ENCODE measurements around the gene CYP4F11. TPM values are rescaled to one million over a fixed set of nuclear protein-coding genes. Genes with fewer than 3 reads are reported as not detected.
"Not testable (repeated sequence)": the region's sequence is repeated elsewhere in the genome, so short reads cannot be mapped to it uniquely, and the experiment has no call there.

The CYP4F11 gene
- total RNA-seq: 9.3 TPM

GRCh38 chr19:15934332-15935078 lies at the start of gene CYP4F11:
Gene CYP4F11 (minus strand): TSS chr19:15934529. CDS start chr19:15934408, 121 bp downstream.
- DNase-seq (ENCODE audit: low spot score): peak; percentile 84

GRCh38 chr19:15979293-15979692 lies 45.0 kb upstream of the CYP4F11 start:
- no peak for DNase-seq (ENCODE audit: low spot score)

GRCh38 chr19:15977690-15978089 lies 43.4 kb upstream of the CYP4F11 start:
- DNase-seq (ENCODE audit: low spot score): no peak

- no peak for DNase-seq (ENCODE audit: low spot score)
Measured at GRCh38 chr19:15976836-15977689, 42.7 kb upstream of the CYP4F11 start.

- no peak for DNase-seq (ENCODE audit: low spot score)
Measured at GRCh38 chr19:15974856-15975255, 40.5 kb upstream of the CYP4F11 start.

GRCh38 chr19:15972043-15972442 lies 37.7 kb upstream of the CYP4F11 start:
- not testable (repeated sequence) for DNase-seq (ENCODE audit: low spot score)

- no peak for DNase-seq (ENCODE audit: low spot score)
Measured at GRCh38 chr19:15971224-15971780, 37.0 kb upstream of the CYP4F11 start.

- DNase-seq (ENCODE audit: low spot score): no peak
Measured at GRCh38 chr19:15964231-15964630, 29.9 kb upstream of the CYP4F11 start.

- DNase-seq (ENCODE audit: low spot score): no peak
Measured at GRCh38 chr19:15962319-15962718, 28.0 kb upstream of the CYP4F11 start.

GRCh38 chr19:15954820-15955219 lies 20.5 kb upstream of the CYP4F11 start:
- DNase-seq (ENCODE audit: low spot score): no peak

GRCh38 chr19:15948223-15949058 lies 14.1 kb upstream of the CYP4F11 start, which contains the start of gene OR10H4:
Gene OR10H4 (plus strand): TSS chr19:15949008. CDS start chr19:15949008, 0 bp downstream.
- no peak for DNase-seq (ENCODE audit: low spot score)

GRCh38 chr19:15945301-15945700 lies 11.0 kb upstream of the CYP4F11 start:
- DNase-seq (ENCODE audit: low spot score): no peak

GRCh38 chr19:15944401-15944800 lies 10.1 kb upstream of the CYP4F11 start:
- no peak for DNase-seq (ENCODE audit: low spot score)

- DNase-seq (ENCODE audit: low spot score): no peak
Measured at GRCh38 chr19:15937771-15938170, 3.4 kb upstream of the CYP4F11 start.

GRCh38 chr19:15936950-15937349 lies 2.6 kb upstream of the CYP4F11 start:
- no peak for DNase-seq (ENCODE audit: low spot score)

GRCh38 chr19:15936173-15936572 lies 1.8 kb upstream of the CYP4F11 start:
- no peak for DNase-seq (ENCODE audit: low spot score)

- DNase-seq (ENCODE audit: low spot score): no peak
Measured at GRCh38 chr19:15935167-15935702, 906 bp upstream of the CYP4F11 start.

- DNase-seq (ENCODE audit: low spot score): not testable (repeated sequence)
Measured at GRCh38 chr19:15933761-15934331, 483 bp downstream of the CYP4F11 start.

GRCh38 chr19:15928321-15928720 lies 6.0 kb downstream of the CYP4F11 start:
- no peak for DNase-seq (ENCODE audit: low spot score)

GRCh38 chr19:15926484-15926883 lies 7.8 kb downstream of the CYP4F11 start:
- no peak for DNase-seq (ENCODE audit: low spot score)

GRCh38 chr19:15923702-15924101 lies 10.6 kb downstream of the CYP4F11 start:
- no peak for DNase-seq (ENCODE audit: low spot score)

Data from ureter (tissue), 1 donor.